Measurements from ENCODE around the gene GAS2L1.

The GAS2L1 gene

DNA sequence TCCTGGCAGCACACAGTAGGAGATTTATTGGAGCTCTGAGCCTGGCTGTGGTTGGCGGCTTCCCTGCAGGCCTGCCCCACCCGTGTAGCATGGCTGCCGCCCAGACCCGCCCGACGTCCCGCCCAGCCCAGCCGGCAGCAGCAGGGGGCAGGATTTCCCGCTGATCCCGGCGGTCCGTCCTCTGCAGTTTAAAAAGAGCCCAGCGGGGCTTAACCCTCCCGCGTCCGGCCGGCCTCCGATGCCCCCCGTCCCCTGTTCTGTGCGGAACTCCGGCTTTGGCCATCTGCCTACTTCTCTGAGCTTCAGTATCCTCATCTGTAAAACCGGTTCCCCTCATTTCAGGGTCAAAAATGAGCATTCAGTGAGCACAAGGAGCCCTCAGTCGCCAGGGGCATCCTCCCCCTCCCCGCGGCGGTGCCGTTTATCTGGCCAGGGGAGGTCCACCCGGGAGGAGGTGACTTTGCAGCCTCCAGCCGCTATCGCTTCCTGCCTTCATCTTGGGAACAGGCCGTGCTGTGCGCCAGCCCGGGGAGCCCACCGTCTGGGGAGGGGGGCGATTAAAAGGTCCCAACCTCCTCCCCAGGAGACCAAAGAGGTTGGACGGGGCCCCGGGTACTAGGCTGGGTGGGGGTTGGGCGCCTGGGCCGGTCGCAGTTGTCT is at the start of gene GAS2L1:
Gene GAS2L1 (plus strand): TSS at position 476 of the 660 bp plus-strand sequence. CDS start 1,456 bp downstream, outside the sequence.
- in situ Hi-C loops (cut with HindIII; ENCODE audit: low sequenced_read_pairs) = no loop called here

DNA sequence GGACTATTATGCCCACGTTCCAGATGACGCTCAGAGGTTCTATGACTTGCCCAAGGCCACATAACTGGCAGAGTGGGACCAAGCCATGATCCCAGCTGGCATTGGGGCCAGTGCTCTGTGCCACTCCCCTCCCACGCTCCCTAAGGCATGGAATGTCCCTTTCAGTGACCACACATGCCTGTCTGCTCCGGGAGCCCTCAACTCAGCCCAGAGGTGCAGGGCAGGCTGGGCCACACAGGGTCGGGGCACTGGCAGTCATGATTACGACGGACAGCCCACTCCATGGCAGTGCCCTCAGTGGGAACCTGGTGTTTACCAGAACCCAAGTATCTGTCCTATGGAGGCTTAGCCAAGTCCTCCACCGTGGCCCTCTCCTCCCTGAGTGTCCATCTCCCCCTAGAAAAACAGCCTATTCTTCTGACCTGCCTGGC is 48.7 kb upstream of the GAS2L1 start:
- in situ Hi-C loops (cut with HindIII; ENCODE audit: low sequenced_read_pairs) = no loop called here

DNA sequence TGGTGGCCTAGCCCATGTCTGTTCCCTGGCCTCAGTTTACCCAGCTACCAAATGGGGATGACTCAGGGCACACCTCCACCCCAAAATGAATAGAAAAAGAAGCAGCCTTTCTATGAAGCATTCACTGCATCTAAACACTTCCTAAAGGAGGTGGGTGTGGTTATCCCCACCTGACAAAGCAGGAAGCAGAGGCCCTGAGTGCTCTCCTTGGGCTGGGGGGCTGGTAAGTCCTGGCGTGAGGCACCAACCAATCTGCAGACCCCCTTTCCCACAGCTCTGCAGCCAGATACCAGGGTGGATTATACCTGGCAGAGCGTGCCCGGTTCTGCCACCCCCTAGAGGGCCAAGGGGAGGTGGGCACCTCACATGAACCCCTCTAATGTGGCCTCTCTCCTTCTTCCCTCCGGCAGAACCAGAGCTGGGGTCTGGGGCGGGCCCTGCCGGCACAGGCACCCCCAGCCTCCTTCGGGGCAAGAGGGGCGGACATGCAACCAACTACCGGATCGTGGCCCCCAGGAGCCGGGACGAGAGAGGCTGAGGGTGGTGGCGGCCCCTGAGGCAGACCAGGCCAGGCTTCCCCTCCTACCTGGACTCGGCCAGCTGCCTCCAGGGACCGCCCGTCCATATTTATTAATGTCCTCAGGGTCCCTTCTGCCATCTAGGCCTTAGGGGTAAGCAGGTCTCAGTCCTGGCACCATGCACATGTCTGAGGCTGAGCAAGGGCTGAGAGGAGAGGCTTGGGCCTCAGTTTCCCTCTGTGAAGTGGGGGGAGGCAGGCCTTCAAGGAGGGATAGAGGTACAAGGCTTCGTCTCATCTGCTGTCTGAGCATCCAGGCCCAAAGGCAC is 47.8 kb upstream of the GAS2L1 start:
- in situ Hi-C loops (cut with HindIII; ENCODE audit: low sequenced_read_pairs) = no loop called here

DNA sequence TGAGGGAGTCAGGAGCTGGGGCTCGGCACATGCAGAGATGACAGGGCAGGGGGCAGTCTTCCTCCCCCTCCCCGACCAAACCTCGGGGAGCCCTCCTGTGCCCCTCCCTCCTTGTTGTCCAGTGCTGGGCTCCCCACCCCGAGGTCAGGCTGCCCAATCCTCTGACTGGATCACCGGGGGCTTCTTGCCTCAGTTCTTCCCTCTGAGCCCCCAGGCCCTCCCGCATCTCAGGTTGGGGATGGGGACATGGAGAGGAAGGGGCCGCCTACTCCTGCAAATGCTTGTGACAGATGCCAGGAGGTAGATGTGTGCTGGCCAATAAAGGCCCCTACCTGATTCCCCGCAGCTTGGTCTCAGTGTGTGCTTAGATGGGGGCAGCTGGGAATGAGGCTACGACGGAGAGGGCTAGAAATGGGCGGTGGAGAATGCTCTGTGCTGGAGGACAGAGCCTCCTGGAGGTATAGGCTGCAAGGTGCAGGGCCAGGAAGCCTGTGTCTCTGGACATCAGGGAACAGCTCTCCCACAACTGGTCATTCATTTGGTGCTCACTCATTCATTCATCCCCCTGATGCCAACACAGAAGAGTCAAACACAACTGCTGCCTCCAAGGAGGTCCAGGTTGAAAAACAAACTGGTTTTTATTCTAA is 47.1 kb upstream of the GAS2L1 start:
- in situ Hi-C loops (cut with HindIII; ENCODE audit: low sequenced_read_pairs) = no loop called here

DNA sequence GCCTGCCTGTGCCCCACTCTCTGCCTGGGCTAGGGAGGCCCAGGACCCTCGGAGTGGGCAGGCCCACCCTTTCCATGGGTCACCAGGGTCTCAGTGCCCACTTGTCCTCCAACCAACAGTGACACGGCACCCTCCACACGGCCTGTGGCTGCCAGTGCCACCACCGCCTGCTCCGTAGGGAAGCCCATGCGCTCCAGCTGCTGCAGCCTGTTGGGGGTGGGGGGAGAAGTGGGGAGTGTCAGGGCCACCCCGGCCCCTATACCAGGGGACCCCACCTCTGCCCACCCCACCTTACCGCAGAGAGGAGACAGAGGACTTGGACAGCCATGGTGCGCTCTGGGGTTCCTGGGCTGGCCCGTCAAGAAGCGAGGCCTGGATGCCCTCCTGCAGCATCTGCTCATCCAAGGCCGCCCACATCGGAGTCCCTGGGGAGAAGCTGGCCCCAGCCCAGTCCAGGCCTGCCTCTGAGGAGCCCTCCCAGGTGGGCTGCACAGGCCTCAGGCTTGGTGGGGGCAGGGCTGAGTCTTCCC is 46.4 kb upstream of the GAS2L1 start:
- in situ Hi-C loops (cut with HindIII; ENCODE audit: low sequenced_read_pairs) = no loop called here

DNA sequence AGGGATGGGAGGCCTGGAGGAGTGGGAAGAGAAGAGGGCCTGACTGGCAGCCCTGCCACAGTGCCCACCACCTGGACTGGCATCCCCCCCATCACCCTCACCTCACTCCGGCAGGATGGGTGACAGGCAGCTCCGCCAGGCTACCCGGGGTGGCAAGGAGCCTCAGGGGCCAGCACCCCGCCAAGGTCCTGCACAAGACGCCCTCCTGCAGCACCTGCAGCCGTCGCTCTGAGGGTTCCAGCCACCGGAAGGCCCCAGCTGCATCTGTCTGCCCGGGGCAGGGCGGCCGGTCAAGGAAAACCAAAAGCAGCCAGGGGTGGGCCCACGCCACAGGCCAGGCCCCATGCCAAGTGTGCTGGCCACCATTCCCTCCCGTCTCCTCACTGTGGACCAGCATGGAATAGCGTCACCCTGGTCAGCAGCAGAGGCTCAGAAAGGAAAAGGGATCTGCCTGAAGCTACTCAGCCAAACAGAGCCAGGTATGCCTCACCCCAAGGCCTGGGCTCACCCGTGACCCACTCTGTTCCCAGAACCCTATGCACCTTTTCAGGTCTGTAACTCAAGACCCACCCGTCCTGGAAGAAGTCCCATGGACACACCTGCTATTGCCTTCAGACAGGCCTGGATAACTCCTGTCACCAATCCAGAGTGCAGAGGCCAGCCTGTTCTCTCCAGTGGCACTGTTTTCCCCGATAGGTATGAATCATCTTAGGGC is 45.7 kb upstream of the GAS2L1 start:
- in situ Hi-C loops (cut with HindIII; ENCODE audit: low sequenced_read_pairs) = no loop called here

DNA sequence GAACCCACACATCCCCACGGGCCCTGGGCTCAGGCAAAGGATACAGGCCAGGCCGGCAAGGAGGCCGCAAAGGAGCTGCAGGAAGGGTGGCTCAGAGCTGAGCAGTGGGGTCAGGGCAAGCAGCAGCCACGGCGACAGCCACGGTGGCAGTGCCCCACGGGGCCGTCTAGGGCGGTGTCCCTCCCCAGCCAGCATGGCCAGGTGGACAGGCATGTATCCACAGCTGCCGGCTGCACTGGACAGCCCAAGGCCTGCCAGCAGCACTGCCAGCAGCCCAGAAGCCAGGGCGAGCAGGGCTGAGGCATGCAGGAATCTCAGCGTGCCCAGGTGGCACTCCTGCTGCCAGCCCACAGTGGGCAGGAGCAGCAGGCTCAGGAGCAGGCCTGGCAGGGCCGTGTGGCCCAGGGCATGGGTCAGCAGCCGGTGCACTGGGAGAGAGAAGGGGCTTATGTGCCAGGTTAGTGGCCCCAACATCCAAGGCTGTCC is 42.6 kb upstream of the GAS2L1 start:
- in situ Hi-C loops (cut with HindIII; ENCODE audit: low sequenced_read_pairs) = no loop called here

DNA sequence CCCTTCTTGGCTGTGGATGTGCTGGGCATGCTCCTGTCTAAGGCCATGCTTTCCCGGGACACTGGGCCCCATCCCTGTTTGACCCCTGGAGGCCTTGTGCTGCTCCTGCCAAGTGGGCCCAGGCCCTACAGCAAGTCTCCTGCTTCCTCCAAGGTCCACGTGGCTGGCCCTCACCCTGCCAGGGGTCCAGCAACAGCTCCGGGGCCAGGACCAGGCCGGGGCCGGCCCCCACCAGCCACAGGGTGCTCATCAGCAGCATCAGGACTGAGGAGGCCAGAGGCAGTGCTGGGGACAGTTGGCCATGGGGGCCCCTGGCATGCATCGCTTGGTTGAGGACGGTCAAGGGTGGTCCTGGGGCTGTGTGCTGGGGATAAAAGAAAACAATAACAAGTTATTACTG is 41.1 kb upstream of the GAS2L1 start:
- in situ Hi-C loops (cut with HindIII; ENCODE audit: low sequenced_read_pairs) = no loop called here

DNA sequence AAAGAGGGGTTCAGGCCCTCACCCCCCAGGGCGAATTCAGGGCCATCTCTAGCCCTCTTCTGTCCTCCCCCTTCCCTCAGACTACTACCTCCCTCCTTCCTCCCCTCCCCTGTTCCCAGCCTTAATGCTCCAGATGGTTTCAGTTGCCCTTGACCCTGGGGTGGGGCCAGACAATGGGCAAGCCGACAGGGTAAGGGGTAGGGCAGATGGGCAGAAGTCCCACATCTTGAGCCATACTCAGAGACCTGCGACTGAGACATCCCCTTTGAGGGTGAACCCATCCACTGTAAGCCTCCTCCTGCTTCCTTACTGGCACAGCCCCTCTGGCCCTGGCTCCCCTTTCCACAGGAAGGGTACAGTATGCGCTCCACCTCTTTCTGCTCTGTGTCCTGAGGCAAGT is 40.5 kb upstream of the GAS2L1 start:
- in situ Hi-C loops (cut with HindIII; ENCODE audit: low sequenced_read_pairs) = no loop called here

DNA sequence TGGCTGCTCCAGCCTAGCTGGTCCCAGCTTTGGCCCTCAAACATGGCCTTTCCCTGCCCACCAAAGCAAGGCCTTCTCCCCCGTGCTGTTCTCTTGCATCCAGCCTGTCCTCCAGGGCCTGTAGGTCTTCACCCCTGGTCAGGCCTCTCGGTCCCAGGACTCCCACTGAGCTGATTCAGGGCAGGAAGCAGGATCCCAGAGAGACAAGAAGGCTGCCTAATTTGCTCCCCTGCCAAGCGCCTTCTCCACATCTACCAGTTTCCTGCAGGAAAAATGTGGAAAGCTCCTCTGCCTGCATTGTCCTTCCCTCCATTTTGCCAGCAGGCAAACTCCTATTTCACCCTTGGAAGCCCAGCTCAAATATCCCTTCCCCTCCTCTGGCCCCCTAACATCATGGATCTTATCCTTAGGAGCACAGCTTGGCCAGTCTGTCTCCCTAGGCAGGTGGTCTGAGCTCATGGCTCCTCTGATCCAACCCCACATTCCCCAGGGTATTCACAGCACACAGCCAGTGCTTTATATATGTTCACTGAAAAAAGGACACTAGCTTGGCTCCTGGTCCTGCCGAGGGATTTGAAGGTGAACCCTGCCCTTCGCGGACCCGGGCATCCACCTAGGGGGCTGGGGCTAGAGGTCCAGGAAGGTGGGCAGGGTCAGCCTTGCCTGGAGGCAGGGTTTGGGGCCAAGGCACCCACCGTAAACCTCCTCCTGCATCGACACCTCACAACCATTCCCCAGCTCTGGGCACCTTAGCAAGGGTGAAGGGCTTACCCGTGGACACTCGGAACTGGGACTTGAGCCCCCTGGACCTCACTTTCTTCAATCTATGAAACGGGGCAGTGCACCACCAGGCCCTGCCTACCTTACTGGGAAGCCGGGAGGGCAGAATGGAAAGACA is 39.6 kb upstream of the GAS2L1 start:
- in situ Hi-C loops (cut with HindIII; ENCODE audit: low sequenced_read_pairs) = no loop called here

DNA sequence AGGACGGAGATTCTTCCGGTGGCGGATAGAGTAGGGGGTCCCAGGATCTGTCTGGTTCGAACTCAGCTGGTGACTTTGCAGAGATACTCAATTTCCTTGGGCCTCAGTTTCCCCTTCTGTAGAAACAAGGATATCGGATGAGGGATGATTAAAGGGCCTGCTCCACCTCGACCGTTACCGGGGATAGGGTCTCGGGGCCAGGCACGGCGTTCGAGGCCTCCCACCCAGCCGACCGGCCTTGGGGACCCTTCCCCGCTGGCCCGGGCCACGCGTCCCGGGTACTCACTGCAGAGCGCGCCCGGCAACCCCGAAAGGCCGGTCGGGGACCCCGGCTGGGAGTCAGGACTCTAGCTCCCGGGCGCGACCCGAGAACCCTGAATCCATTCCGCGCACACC is 39.0 kb upstream of the GAS2L1 start:
- in situ Hi-C loops (cut with HindIII; ENCODE audit: low sequenced_read_pairs) = no loop called here

DNA sequence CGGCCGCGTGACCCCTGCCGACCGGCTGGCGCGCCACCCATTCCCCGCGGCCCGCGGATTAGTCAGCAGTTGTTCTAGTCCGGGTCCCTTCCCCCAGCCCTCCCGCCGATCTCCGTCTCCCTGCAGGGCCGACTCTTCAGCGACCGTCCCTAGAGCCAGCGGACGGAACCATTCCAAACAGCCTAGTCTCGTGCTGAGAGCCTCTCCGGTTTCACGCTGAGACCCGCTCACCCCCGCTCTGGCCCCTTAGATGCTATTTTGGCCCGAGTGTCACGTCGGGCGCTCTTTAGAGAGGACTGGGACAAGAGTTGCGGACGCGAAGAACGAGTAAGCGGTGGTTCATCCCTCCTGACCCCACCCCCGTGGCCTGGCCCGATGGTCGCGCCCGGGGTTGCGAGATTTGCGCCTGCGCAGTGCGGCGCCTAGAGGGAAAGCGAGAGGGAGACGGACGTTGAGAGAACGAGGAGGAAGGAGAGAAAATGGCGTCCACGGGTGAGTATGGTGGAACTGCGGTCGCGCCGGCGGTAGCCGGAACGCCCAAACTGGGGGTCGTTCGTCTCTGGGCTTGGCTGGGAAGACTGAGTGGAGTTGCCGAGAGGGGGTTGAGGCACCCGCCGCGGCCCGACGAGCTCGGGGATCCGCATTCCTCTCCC is 38.5 kb upstream of the GAS2L1 start, which contains the start of the genes EWSR1 and RHBDD3:
Gene EWSR1 (plus strand): TSS at position 411 of the 653 bp plus-strand sequence. CDS start 69 bp downstream, at position 480.
Gene RHBDD3 (minus strand): TSS at position 124 of the 653 bp plus-strand sequence. CDS start 2,355 bp downstream, outside the sequence.
- in situ Hi-C loops (cut with HindIII; ENCODE audit: low sequenced_read_pairs) = no loop called here

DNA sequence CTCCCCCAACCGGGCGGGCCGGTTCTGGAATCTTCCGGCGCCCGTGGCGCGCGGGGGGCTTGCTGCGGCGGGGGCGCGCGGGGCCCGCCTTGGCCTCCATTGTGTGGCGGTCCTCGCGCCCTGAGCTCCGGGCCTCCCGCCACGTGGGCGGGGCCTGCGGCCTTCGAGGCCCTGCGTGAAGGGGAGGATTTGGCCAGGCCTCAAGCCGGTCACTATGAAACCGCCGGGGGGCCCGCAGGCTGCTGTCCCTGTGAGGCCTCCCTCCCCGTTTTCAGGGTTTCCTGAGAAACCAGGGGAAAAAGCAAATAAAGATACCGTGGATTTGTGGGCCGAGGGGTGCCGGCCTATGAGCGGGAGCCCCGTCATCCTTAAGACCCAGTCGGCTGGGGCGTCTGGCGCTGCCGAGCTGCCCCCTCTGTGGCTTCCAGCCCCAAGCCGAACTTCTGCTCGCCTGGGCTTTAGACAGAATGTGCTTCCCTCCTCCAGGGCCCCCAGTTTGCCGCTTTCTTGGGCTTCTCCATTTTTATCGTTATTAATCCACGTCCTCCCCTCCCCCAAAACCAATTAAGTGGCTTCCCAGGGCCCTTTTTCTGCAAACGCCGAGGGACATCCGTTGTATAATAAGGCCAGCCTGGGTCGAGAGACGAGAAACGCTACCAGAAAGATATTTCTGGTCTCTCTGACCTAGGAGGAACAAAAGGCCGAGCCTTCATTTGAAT is 37.8 kb upstream of the GAS2L1 start:
- in situ Hi-C loops (cut with HindIII; ENCODE audit: low sequenced_read_pairs) = no loop called here

DNA sequence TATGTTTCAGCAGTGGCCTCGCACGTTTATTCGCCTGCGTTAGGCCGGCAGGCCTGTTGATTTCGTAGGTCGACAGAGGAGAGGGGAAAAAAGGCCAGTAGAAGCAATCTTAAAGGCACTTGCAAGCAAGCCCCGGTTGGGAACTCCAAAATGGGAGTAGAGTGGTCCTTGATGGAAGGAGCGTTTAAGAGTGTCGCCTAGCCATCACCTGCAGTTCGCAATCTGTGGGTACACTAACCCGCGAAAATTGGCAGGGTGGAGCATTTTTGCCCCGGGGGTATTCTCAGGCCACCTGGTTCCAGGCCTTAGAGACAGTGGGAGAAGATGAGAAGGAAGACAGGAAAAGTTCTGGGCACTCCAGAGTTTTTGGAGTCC is 37.2 kb upstream of the GAS2L1 start:
- in situ Hi-C loops (cut with HindIII; ENCODE audit: low sequenced_read_pairs) = no loop called here

DNA sequence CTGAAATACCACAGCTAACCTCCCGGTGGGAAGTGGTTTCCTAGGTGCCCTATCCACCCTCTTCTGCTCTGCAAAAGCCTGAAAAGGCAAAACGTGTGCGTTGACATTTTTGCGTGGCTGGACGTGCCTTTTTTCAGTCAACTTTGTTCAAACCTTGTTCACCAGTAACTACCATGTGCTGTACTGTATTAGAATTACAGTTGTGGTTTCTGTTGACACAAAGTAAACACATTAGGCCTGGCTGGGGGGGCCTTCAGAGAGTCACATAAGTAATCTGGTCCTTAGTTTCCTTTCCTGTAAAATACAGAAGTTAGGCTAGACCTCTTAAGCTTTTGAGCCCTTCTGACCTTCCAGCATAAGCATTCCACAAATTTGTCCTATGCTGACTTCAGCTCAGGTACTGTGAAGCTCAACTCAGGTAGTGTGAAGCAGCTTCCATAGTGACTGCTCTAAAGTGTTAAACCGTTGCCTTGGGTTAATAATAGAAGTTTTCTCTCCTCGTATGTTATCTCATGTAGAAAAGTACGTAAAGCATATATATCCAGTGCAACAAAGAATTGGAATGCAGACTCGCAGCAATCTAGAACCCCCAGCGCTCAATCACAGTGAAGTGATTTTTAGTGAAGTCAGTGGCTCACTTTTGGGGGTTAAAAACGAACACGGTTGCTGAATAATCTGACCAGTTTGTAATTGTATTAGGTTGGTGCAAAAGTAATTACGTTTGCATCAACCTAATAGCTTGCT is 36.5 kb upstream of the GAS2L1 start:
- in situ Hi-C loops (cut with HindIII; ENCODE audit: low sequenced_read_pairs) = no loop called here

DNA sequence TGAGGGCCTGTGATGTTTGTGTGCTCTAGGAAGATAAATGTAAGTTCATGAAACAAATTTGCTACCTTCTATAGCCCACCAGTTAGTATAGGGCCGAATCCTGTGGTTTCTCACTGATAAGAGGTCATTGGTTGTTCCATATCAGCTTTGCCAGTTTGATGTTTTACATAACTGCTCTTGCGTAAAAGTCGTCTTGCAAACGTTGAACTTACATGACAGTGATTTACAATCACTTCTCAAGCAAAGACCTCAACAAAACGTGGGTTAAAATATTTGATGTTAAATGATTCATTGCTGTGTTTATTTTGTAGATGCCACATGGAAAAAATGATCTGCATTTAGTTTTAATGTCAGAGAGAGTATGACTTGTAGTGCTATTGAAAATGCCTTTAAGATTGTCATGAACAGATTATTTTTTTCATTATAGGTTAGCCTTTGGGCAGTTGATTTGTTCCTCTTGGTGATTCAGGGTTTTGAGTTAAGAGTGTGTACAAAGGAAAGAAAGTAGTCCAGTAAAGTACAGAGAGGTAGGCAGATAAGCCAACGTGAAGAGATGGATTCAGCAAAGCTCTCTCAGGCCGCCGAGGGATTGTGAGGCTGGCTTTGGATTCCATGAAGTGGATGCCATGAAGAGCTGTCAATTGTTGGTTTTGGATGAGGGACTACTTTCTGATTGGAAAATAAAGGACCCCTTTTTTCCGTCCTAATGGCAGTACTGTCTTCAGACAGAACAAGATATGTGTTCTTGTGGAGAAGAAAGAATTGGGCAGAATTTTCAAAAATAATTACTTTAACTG is 35.8 kb upstream of the GAS2L1 start:
- in situ Hi-C loops (cut with HindIII; ENCODE audit: low sequenced_read_pairs) = no loop called here

DNA sequence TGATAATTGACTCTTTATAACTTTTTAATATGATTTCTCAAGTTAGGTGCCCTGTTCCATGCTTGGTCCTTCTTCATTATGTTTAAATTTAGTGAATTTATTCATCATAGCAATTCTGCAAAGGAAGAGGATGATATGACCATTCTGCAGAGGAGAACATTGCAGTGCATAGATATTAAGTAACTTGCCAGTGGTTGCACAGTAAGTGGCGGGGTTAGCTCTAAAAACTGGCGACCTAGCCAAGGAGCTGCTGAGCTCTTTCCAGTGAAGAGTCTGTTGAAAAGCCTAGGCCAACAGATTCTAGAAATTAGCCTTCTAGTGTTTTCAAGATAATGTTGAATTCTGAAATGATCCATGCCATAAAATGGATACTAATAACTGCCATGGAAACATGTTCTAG is 33.8 kb upstream of the GAS2L1 start:
- in situ Hi-C loops (cut with HindIII; ENCODE audit: low sequenced_read_pairs) = no loop called here
